Immature natural killer cell (primary cell): Measurements from ENCODE around the gene DTL. TPM values are rescaled to one million over a fixed set of nuclear protein-coding genes. Genes with fewer than 3 reads are reported as not detected.
A peak's percentile ranks its signal among the peaks of the same experiment; 100 is the strongest.

Source experiments
- DNase-seq, 3 donors: peaks; one replicate each; pipeline ENCODE4 v3.0.0; 2022; ENCODE audit warnings: mixed read lengths in 1 of 3
- H3K27ac Mint-ChIP-seq, 6 donors: one replicate each; pipeline ENCODE4 v1.8.0; 2020; ENCODE audit warnings: mixed read lengths in 6 of 6, mild to moderate bottlenecking in 5 of 6, inconsistent platforms in 4 of 6, moderate library complexity in 3 of 6
- H3K27me3 Mint-ChIP-seq, 3 donors: one replicate each; pipeline ENCODE4 v1.8.0; 2020 to 2021; ENCODE audit warnings: low read depth in 3 of 3, mild to moderate bottlenecking in 3 of 3, mixed read lengths in 3 of 3, moderate library complexity in 3 of 3, inconsistent platforms in 1 of 3
- H3K36me3 Mint-ChIP-seq, 3 donors: one replicate each; pipeline ENCODE4 v1.8.0; 2020; ENCODE audit warnings: mixed read lengths in 3 of 3, inconsistent platforms in 2 of 3, mild to moderate bottlenecking in 2 of 3
- H3K4me1 Mint-ChIP-seq, 2 donors: one replicate each; pipeline ENCODE4 v1.8.0; 2020; ENCODE audit warnings: inconsistent platforms in 2 of 2, mild to moderate bottlenecking in 2 of 2, mixed read lengths in 2 of 2, moderate library complexity in 1 of 2
- H3K4me3 Mint-ChIP-seq, 5 donors: one replicate each; pipeline ENCODE4 v1.8.0; 2020; ENCODE audit warnings: mild to moderate bottlenecking in 5 of 5, mixed read lengths in 5 of 5, inconsistent platforms in 3 of 5, moderate library complexity in 3 of 5
- H3K9me3 Mint-ChIP-seq, 6 donors: one replicate each; pipeline ENCODE4 v1.8.0; 2020; ENCODE audit warnings: mild to moderate bottlenecking in 6 of 6, mixed read lengths in 6 of 6, inconsistent platforms in 4 of 6, moderate library complexity in 3 of 6
- polyA plus RNA-seq, 3 donors: library from polyadenylated mRNA; unstranded; fragments of 300-500 nt; fragmentation: Illumina TruSeq; gene quantifications; one replicate each; pipeline ENCODE4 v1.2.3, GENCODE V29; 2021

DTL gene
- polyA plus RNA-seq, 3 donors from 2014 or later = 1.4 to 3.5 (median 3.1) TPM

GRCh38 chr1:212133319-212133718, 97.8 kb downstream of the DTL start:
- no peak overlapping the region for H3K4me3 Mint-ChIP-seq
- H3K4me1 Mint-ChIP-seq = peaks cover 18 to 24% of the 10 kb centered on the region in 2 donors
- peaks cover 0 to 11% (median 2%) of the 10 kb centered on the region in 3 donors for H3K36me3 Mint-ChIP-seq
- no peak overlapping the region for H3K27ac Mint-ChIP-seq
- peaks cover 0 to 3% (median 0%) of the 10 kb centered on the region in 3 donors for H3K27me3 Mint-ChIP-seq
- no peak for DNase-seq
- H3K9me3 Mint-ChIP-seq = peaks cover 0 to 2% (median 0%) of the 10 kb centered on the region in 6 donors

- Mint-ChIP-seq H3K4me1 (peaks cover 18 to 24% of the 10 kb centered on the region in 2 donors), H3K27ac (no peak overlapping the region), H3K4me3 (no peak overlapping the region), H3K9me3 (peaks cover 0 to 2% (median 0%) of the 10 kb centered on the region in 6 donors), H3K27me3 (peaks cover 0 to 3% (median 0%) of the 10 kb centered on the region in 3 donors), H3K36me3 (peaks cover 0 to 5% (median 2%) of the 10 kb centered on the region in 3 donors)
- DNase-seq = no peak
These were observed 99.6 kb downstream of the DTL start for GRCh38 chr1:212135166-212135565.

- no peak for DNase-seq
- Mint-ChIP-seq H3K9me3 (peaks cover 0 to 2% (median 0%) of the 10 kb centered on the region in 6 donors), H3K4me3 (no peak overlapping the region), H3K27ac (no peak overlapping the region), H3K36me3 (peaks cover 0 to 9% (median 2%) of the 10 kb centered on the region in 3 donors), H3K4me1 (peaks cover under 1 to 3% of the 10 kb centered on the region in 2 donors), H3K27me3 (peaks cover 0 to 3% (median 0%) of the 10 kb centered on the region in 3 donors)
These were observed 102.3 kb downstream of the DTL start for GRCh38 chr1:212137854-212138253.

- no peak overlapping the region for H3K4me3 Mint-ChIP-seq
- DNase-seq = no peak
- peaks cover 0 to 3% (median 0%) of the 10 kb centered on the region in 3 donors for H3K27me3 Mint-ChIP-seq
- no peaks in the 10 kb centered on the region for H3K4me1 Mint-ChIP-seq
- peaks cover 0 to 9% (median 2%) of the 10 kb centered on the region in 3 donors for H3K36me3 Mint-ChIP-seq
- H3K9me3 Mint-ChIP-seq = peaks cover 0 to 2% (median 0%) of the 10 kb centered on the region in 6 donors
- H3K27ac Mint-ChIP-seq = no peak overlapping the region
These were observed 102.9 kb downstream of the DTL start for GRCh38 chr1:212138457-212138856.

GRCh38 chr1:212139526-212140135, 104.1 kb downstream of the DTL start:
- Mint-ChIP-seq H3K4me3 (no peak overlapping the region), H3K27me3 (peaks cover 0 to 5% (median 0%) of the 10 kb centered on the region in 3 donors)

GRCh38 chr1:212141404-212141803, 105.9 kb downstream of the DTL start:
- DNase-seq = no peak
- no peak overlapping the region for H3K27ac Mint-ChIP-seq
- H3K36me3 Mint-ChIP-seq = peaks cover 0 to 3% (median 0%) of the 10 kb centered on the region in 3 donors
- peaks cover 0 to 2% (median 0%) of the 10 kb centered on the region in 3 donors for H3K27me3 Mint-ChIP-seq
- H3K9me3 Mint-ChIP-seq = no peaks in the 10 kb centered on the region
- H3K4me3 Mint-ChIP-seq = no peak overlapping the region
- H3K4me1 Mint-ChIP-seq = no peaks in the 10 kb centered on the region

More at GRCh38 chr1:212139526-212140135, 104.1 kb downstream of the DTL start:
- H3K27ac Mint-ChIP-seq = peak overlapping the region in 1 of 6 donors; percentile 2
- H3K9me3 Mint-ChIP-seq = peaks cover 0 to under 1% (median 0%) of the 10 kb centered on the region in 6 donors
- H3K4me1 Mint-ChIP-seq = no peaks in the 10 kb centered on the region
- peaks cover 0 to 6% (median 2%) of the 10 kb centered on the region in 3 donors for H3K36me3 Mint-ChIP-seq
- no peak for DNase-seq

- DNase-seq = no peak
- H3K4me1 Mint-ChIP-seq = no peaks in the 10 kb centered on the region
- H3K27me3 Mint-ChIP-seq = peaks cover 0 to 2% (median 0%) of the 10 kb centered on the region in 3 donors
- H3K27ac Mint-ChIP-seq = peak overlapping the region in 1 of 6 donors; percentile 38
- no peak overlapping the region for H3K4me3 Mint-ChIP-seq
- H3K36me3 Mint-ChIP-seq = peaks cover 0 to 3% (median 0%) of the 10 kb centered on the region in 3 donors
- H3K9me3 Mint-ChIP-seq = no peaks in the 10 kb centered on the region
These were observed 107.5 kb downstream of the DTL start for GRCh38 chr1:212142883-212143530.

GRCh38 chr1:212147581-212148033, 112.1 kb downstream of the DTL start:
- no peak for DNase-seq
- Mint-ChIP-seq H3K9me3 (no peaks in the 10 kb centered on the region), H3K27me3 (peaks cover 0 to 6% (median 0%) of the 10 kb centered on the region in 3 donors), H3K27ac (peak overlapping the region in 1 of 6 donors; percentile 56), H3K4me1 (no peaks in the 10 kb centered on the region), H3K36me3 (no peaks in the 10 kb centered on the region), H3K4me3 (no peak overlapping the region)

GRCh38 chr1:212149566-212149965, 114.0 kb downstream of the DTL start:
- peaks cover 0 to 4% (median 0%) of the 10 kb centered on the region in 3 donors for H3K27me3 Mint-ChIP-seq
- H3K4me3 Mint-ChIP-seq = no peak overlapping the region
- no peak for DNase-seq
- no peaks in the 10 kb centered on the region for H3K9me3 Mint-ChIP-seq
- no peak overlapping the region for H3K27ac Mint-ChIP-seq
- H3K36me3 Mint-ChIP-seq = no peaks in the 10 kb centered on the region
- H3K4me1 Mint-ChIP-seq = no peaks in the 10 kb centered on the region

- no peaks in the 10 kb centered on the region for H3K36me3 Mint-ChIP-seq
- no peak for DNase-seq
- H3K4me1 Mint-ChIP-seq = peaks cover 8 to 11% of the 10 kb centered on the region in 2 donors
- H3K4me3 Mint-ChIP-seq = no peak overlapping the region
- H3K27me3 Mint-ChIP-seq = peaks cover 0 to 4% (median 0%) of the 10 kb centered on the region in 3 donors
- H3K9me3 Mint-ChIP-seq = no peaks in the 10 kb centered on the region
- H3K27ac Mint-ChIP-seq = no peak overlapping the region
These were observed 116.8 kb downstream of the DTL start for GRCh38 chr1:212152308-212152693.

- DNase-seq = no peak
- peaks cover 0 to 4% (median 0%) of the 10 kb centered on the region in 3 donors for H3K27me3 Mint-ChIP-seq
- peaks cover 8 to 11% of the 10 kb centered on the region in 2 donors for H3K4me1 Mint-ChIP-seq
- H3K9me3 Mint-ChIP-seq = no peaks in the 10 kb centered on the region
- H3K4me3 Mint-ChIP-seq = no peak overlapping the region
- peak overlapping the region in 1 of 6 donors; percentile 12 for H3K27ac Mint-ChIP-seq
- no peaks in the 10 kb centered on the region for H3K36me3 Mint-ChIP-seq
These were observed 117.3 kb downstream of the DTL start for GRCh38 chr1:212152869-212153268.

GRCh38 chr1:212153635-212154034, 118.1 kb downstream of the DTL start:
- Mint-ChIP-seq H3K4me3 (no peak overlapping the region), H3K27ac (no peak overlapping the region), H3K27me3 (peaks cover 0 to 4% (median 0%) of the 10 kb centered on the region in 3 donors), H3K9me3 (no peaks in the 10 kb centered on the region), H3K4me1 (peaks cover 9 to 13% of the 10 kb centered on the region in 2 donors), H3K36me3 (no peaks in the 10 kb centered on the region)
- no peak for DNase-seq
